PC-3 (cell line): ENCODE results near the gene CRAMP1. TPM values are rescaled to one million over a fixed set of nuclear protein-coding genes. Genes with fewer than 3 reads are reported as not detected.

Experiments used
- ATAC-seq: fragments of 200-7000 bp; cut with Tn5 transposase; 2 replicates; pipeline ENCODE4 v1.9.1; 2020; ENCODE audit warnings: mild to moderate bottlenecking, moderate library complexity
- BruUV-seq: library from RNA; stranded (reverse); fragments of 400-500 nt; replicated peaks from 2 replicates; lab custom pipeline; 2021; lab: Mats Ljungman, UMichigan
- CTCF ChIA-PET: fragments of 300-600 bp; sonication (Branson Sonifier 250); formaldehyde crosslinking; loops from one replicate; lab custom pipeline; 2022; ENCODE audit warnings: antibody characterized with exemption; lab: Charles Lee
- POLR2A ChIA-PET: fragments of 300-600 bp; sonication (Branson Sonifier 250); formaldehyde crosslinking; loops from one replicate; lab custom pipeline; 2022; ENCODE audit warnings: antibody characterized with exemption; ENCODE audit not compliant: unreplicated experiment; lab: Charles Lee
- DNase-seq: peaks from one replicate; pipeline ENCODE4 v3.0.0-alpha.2; 2015
- H2AFZ ChIP-seq: fragments of 300-600 bp; sonication (generic); 2 replicates; pipeline ENCODE4 v1.6.0; 2016; ENCODE audit warnings: antibody characterized with exemption, low read length
- H3F3A ChIP-seq: fragments of 300-600 bp; sonication (generic); one replicate; pipeline ENCODE4 v1.6.0; 2017; ENCODE audit warnings: antibody characterized with exemption, low read length, control low read depth, mild to moderate bottlenecking; ENCODE audit not compliant: unreplicated experiment
- H3K27ac ChIP-seq: fragments of 300-600 bp; sonication (generic); 2 replicates; pipeline ENCODE4 v1.5.1; 2016; ENCODE audit warnings: mild to moderate bottlenecking, low read length
- H3K27me3 ChIP-seq: fragments of 300-600 bp; sonication (generic); 2 replicates; pipeline ENCODE4 v1.6.1; 2016; ENCODE audit warnings: low read length, mixed read lengths
- H3K36me3 ChIP-seq: fragments of 300-600 bp; sonication (generic); 2 replicates; pipeline ENCODE4 v1.6.1; 2016; ENCODE audit warnings: low read depth, mixed run types, low read length, mixed read lengths
- H3K4me1 ChIP-seq: fragments of 300-600 bp; sonication (generic); 2 replicates; pipeline ENCODE4 v1.5.1; 2016; ENCODE audit warnings: low read length; ENCODE audit not compliant: insufficient read depth
- H3K4me2 ChIP-seq: fragments of 300-600 bp; sonication (generic); 2 replicates; pipeline ENCODE4 v1.6.0; 2016; ENCODE audit warnings: low read length
- H3K4me3 ChIP-seq: fragments of 300-600 bp; sonication (generic); 2 replicates; pipeline ENCODE4 v1.5.1; 2016; ENCODE audit warnings: mild to moderate bottlenecking, low read length, mixed read lengths
- H3K79me2 ChIP-seq: fragments of 300-600 bp; sonication (generic); 2 replicates; pipeline ENCODE4 v1.6.1; 2017; ENCODE audit warnings: low read length, mixed read lengths
- H3K9ac ChIP-seq: fragments of 300-600 bp; sonication (generic); 2 replicates; pipeline ENCODE4 v1.6.0; 2016; ENCODE audit warnings: mild to moderate bottlenecking, low read length
- H3K9me2 ChIP-seq: fragments of 300-600 bp; sonication (generic); replicated peaks from 2 replicates; pipeline ENCODE4 v1.6.1; 2016; ENCODE audit warnings: mixed run types, low read length, mixed read lengths
- H3K9me3 ChIP-seq: fragments of 300-600 bp; sonication (generic); 2 replicates; pipeline ENCODE4 v1.6.1; 2016; ENCODE audit warnings: low read length, mixed read lengths
- H4K20me1 ChIP-seq: fragments of 300-600 bp; sonication (generic); 2 replicates; pipeline ENCODE4 v1.6.1; 2016; ENCODE audit warnings: low read length, mixed read lengths
- EZH2 ChIP-seq: fragments of 300-600 bp; sonication (generic); IDR thresholded peaks from one replicate; pipeline ENCODE4 v1.6.1; 2017; ENCODE audit warnings: antibody characterized with exemption, mild to moderate bottlenecking, low read length; ENCODE audit not compliant: unreplicated experiment
- EZH2phosphoT487 ChIP-seq: fragments of 300-600 bp; sonication (generic); IDR thresholded peaks from 2 replicates; pipeline ENCODE4 v1.6.1; 2018; ENCODE audit warnings: mild to moderate bottlenecking, antibody characterized with exemption, low read length, borderline replicate concordance
- intact Hi-C: fragments of 100-400 bp; cut with micrococcal nuclease; formaldehyde crosslinking; loops from 2 replicates; pipeline ENCODE4 v1.9.0; 2023
- total RNA-seq: library from RNA; depleted of rRNA; stranded (reverse); fragments of >200 nt; gene quantifications from 2 replicates; pipeline ENCODE4 v1.2.3, GENCODE V29; 2014
- TF ChIP-seq, protein P1 (sequence below): fragments of 300-600 bp; sonication (generic); conservative IDR thresholded peaks from 2 replicates; pipeline ENCODE4 v1.5.1; 2017; ENCODE audit warnings: antibody characterized with exemption, low read depth, mild to moderate bottlenecking, low read length

CRAMP1 gene
- total RNA-seq, 1 experiment from 2014 or later, result 8.5 TPM

DNA sequence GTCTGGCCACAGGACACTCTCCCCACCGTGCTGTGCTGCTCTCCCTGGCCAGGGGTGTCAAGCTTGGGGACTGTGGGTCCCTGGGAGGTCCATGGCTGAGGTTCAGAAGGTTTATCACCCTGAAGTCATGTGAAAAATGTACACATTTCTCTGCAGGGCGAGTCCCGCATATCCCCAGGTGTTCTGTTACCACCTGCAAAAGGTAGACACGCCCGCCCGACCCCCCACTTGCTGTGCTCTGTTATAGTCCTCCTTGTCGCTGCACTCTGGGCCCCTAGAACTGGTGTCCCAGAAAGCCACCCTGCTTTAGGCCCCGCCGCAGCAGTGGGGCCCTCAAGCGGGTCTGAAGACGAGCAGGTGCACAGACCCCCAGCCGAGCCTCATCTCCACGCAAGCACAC, 77.7 kb downstream of the CRAMP1 start:
- H3K9me2 ChIP-seq, result no peaks in the 10 kb centered on the region
- H3K4me3 ChIP-seq, result peak overlapping the region; percentile 24; the same call in 1 of the 2 replicates
- intact Hi-C loops, result loop anchor here (1.0 kb wide), 1 partner anchor 10 kb away; no protein-coding TSS in a partner anchor
- peaks cover 67% of the 10 kb centered on the region for H3K4me1 ChIP-seq
- ATAC-seq (no peak), DNase-seq (peak; percentile 23)
- peak overlapping the region; percentile 64 for H3K4me2 ChIP-seq
- H4K20me1 ChIP-seq, result no peaks in the 10 kb centered on the region
- BruUV-seq, result no TSS peak
- no peak overlapping the region for H2AFZ ChIP-seq
- peaks cover 24% of the 10 kb centered on the region for H3F3A ChIP-seq
- H3K27me3 ChIP-seq, result no peaks in the 10 kb centered on the region
- peak overlapping the region; percentile 68 for H3K9ac ChIP-seq
- TF ChIP-seq EZH2phosphoT487 (no peak), EZH2 (no peak)
- TF ChIP-seq, protein P1, sequence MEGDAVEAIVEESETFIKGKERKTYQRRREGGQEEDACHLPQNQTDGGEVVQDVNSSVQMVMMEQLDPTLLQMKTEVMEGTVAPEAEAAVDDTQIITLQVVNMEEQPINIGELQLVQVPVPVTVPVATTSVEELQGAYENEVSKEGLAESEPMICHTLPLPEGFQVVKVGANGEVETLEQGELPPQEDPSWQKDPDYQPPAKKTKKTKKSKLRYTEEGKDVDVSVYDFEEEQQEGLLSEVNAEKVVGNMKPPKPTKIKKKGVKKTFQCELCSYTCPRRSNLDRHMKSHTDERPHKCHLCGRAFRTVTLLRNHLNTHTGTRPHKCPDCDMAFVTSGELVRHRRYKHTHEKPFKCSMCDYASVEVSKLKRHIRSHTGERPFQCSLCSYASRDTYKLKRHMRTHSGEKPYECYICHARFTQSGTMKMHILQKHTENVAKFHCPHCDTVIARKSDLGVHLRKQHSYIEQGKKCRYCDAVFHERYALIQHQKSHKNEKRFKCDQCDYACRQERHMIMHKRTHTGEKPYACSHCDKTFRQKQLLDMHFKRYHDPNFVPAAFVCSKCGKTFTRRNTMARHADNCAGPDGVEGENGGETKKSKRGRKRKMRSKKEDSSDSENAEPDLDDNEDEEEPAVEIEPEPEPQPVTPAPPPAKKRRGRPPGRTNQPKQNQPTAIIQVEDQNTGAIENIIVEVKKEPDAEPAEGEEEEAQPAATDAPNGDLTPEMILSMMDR, result no peak
- peak overlapping the region; percentile 95 for H3K27ac ChIP-seq
- ChIA-PET POLR2A (interaction anchor here (0.6 kb wide), 1 partner anchor 12 kb away, joined by 4 read pairs; the partner anchor contains the start of gene JPT2), CTCF (interaction anchor here (0.5 kb wide), 1 partner anchor 12 kb away, joined by 12 read pairs; the partner anchor contains the start of gene JPT2)
- no peaks in the 10 kb centered on the region for H3K9me3 ChIP-seq
- peaks cover 60% of the 10 kb centered on the region for H3K36me3 ChIP-seq
- H3K79me2 ChIP-seq, result peaks cover 81% of the 10 kb centered on the region

DNA sequence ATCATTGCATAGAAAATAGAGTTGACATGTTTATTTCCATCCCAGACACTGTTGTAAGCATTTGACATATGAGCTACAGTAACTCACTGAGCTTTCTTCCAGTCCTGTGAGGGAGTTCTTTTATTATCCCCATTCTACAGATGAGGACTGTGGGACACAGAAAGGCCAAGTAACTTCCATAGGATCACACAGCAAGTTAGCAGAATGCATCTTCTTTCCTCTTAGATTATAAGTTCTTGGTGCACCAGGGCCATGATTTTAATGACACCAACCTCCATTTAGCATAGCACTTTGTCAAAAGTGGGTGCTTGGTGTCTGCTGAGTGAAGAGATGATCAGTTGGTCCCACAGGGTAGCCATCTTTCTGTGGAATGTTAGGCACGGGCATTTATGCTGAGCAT, 78.7 kb downstream of the CRAMP1 start:
- no peak overlapping the region for H2AFZ ChIP-seq
- CTCF ChIA-PET, result interaction anchor here (1.0 to 1.4 kb wide), 2 partner anchors 14 to 17 kb away, joined by 4 to 8 read pairs; no protein-coding TSS in a partner anchor
- peak overlapping the region; percentile 68 for H3K9ac ChIP-seq
- peaks cover 54% of the 10 kb centered on the region for H3K36me3 ChIP-seq
- ATAC-seq (no peak), DNase-seq (no peak)
- no TSS peak for BruUV-seq
- no peaks in the 10 kb centered on the region for H4K20me1 ChIP-seq
- peaks cover 63% of the 10 kb centered on the region for H3K4me1 ChIP-seq
- peaks cover 24% of the 10 kb centered on the region for H3F3A ChIP-seq
- no peaks in the 10 kb centered on the region for H3K9me3 ChIP-seq
- TF ChIP-seq EZH2 (no peak), EZH2phosphoT487 (no peak)
- TF ChIP-seq, protein P1, result no peak
- H3K4me3 ChIP-seq, result no peak overlapping the region
- H3K27me3 ChIP-seq, result no peaks in the 10 kb centered on the region
- intact Hi-C loops, result no loop called here
- POLR2A ChIA-PET, result no interaction called here
- peaks cover 78% of the 10 kb centered on the region for H3K79me2 ChIP-seq
- peak overlapping the region; percentile 95 for H3K27ac ChIP-seq
- no peaks in the 10 kb centered on the region for H3K9me2 ChIP-seq
- peak overlapping the region; percentile 75 for H3K4me2 ChIP-seq

DNA sequence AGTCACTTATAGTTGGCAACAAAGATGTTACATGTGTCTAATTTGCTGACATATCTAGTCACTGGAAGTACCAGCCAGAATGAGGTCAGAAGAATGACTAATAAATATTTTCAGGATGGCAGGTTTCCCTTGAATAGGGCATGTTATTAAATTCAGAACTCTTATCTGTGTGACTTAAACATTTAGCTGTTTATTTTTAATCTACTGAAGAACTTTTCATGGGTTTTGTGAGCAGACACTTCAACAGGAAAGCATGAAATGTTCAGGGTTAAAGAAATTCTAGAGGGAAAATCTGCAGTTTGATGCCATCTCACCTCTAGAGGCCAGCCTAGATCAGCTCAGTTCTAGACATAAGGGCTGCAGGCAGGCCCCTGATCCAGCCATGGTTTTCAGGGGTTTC, 79.1 kb downstream of the CRAMP1 start:
- H3K36me3 ChIP-seq, result peaks cover 54% of the 10 kb centered on the region
- peak overlapping the region; percentile 68 for H3K9ac ChIP-seq
- BruUV-seq, result no TSS peak
- no peak overlapping the region for H2AFZ ChIP-seq
- H3K27ac ChIP-seq, result peak overlapping the region; percentile 95
- no peaks in the 10 kb centered on the region for H3K27me3 ChIP-seq
- peak overlapping the region; percentile 75 for H3K4me2 ChIP-seq
- peak overlapping the region; percentile 48; the same call in 1 of the 2 replicates for H3K4me3 ChIP-seq
- peak; percentile 13 for ATAC-seq
- ChIA-PET CTCF (interaction anchor here (1.0 to 1.4 kb wide), 2 partner anchors 14 to 16 kb away, joined by 4 to 8 read pairs; no protein-coding TSS in a partner anchor), POLR2A (no interaction called here)
- H3K79me2 ChIP-seq, result peaks cover 76% of the 10 kb centered on the region
- no peaks in the 10 kb centered on the region for H4K20me1 ChIP-seq
- TF ChIP-seq EZH2 (no peak), EZH2phosphoT487 (no peak)
- TF ChIP-seq, protein P1, result peak; percentile 35
- H3F3A ChIP-seq, result peaks cover 24% of the 10 kb centered on the region
- DNase-seq, result peak; percentile 70
- no peaks in the 10 kb centered on the region for H3K9me2 ChIP-seq
- no peaks in the 10 kb centered on the region for H3K9me3 ChIP-seq
- H3K4me1 ChIP-seq, result peaks cover 63% of the 10 kb centered on the region
- intact Hi-C loops, result no loop called here
